Measurements from ENCODE around the gene WNT7B.
A peak's percentile ranks its signal among the peaks of the same experiment; 100 is the strongest.

WNT7B gene

DNA sequence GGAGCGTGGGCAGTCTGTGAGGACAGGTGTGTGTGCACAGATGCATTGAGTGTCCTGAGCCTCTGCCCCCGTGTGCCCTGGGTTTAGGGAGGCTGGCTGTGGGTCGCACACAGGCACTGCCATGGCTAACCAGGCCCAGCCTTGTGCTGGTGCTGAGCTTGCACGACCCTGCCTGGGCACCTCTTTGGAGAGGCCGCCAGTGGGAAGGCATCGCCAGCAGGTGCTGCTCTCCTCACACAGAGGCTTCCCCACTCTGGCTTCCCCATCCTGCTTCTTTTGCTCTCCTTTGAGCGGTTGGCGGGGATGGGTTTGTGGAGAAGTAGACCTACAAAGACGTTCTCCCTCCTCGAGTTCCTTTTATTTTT is 4.1 kb downstream of the WNT7B start:
- in situ Hi-C loops (cut with HindIII; ENCODE audit: low pct_ligation_motif_present, low sequenced_read_pairs): no loop called here
- no peak overlapping the region for H3K27ac ChIP-seq
- H3K27me3 ChIP-seq (replicated peaks): peaks cover 56% of the 10 kb centered on the region
- no peak for TF ChIP-seq CTCF (IDR thresholded peaks at IDR 0.05; ENCODE audit: low read depth, low read length, missing control alignments)
- H3K36me3 ChIP-seq (replicated peaks): no peaks in the 10 kb centered on the region
- H3K4me3 ChIP-seq (ENCODE audit: low read depth, low read length): no peak overlapping the region
- no peak for DNase-seq

DNA sequence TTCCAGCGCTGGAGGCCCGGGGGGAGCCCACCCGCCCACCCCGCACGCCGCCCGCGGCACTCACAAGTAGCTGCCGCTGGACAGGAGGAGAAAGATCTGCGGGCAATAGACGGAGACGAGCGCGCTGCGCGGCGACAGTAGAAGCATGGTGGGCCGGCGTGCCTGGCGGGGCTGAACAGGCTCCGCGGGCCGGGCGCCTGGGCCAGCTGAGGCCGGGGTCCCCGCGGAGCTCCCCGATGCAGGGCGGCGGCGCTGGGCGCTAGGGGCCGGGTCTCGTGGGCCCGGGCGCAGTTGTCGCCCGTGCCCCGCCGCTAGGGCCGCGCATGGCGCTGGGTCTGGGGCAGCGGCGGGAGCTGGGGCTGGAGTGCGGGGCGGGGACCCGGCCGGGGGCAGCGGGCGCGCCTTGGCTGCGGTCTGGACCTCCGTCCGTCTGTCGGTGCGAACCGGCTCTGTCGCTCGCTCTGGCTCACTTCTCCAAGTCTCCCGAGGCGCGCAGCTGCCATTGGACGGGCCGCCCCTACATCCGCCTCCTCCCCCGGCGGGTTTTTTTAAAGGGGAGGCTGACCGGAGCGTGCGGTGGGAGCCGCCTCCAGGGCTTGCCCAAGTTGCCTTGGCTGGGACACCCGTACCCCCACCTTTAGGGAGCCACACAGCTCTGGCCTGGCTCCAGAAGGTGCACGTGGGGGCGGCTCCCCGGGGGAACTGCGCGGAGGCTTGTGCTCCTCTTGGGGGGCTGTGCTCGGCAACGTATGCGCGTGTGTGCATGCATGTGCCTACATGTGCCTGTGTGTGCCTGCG is 4.7 kb downstream of the WNT7B start:
- no peak for DNase-seq
- TF ChIP-seq CTCF (IDR thresholded peaks at IDR 0.05; ENCODE audit: low read depth, low read length, missing control alignments): no peak
- peak overlapping the region; percentile 56 for H3K4me3 ChIP-seq (ENCODE audit: low read depth, low read length)
- peaks cover 52% of the 10 kb centered on the region for H3K27me3 ChIP-seq (replicated peaks)
- no peak overlapping the region for H3K27ac ChIP-seq
- H3K36me3 ChIP-seq (replicated peaks): no peaks in the 10 kb centered on the region
- in situ Hi-C loops (cut with HindIII; ENCODE audit: low pct_ligation_motif_present, low sequenced_read_pairs): no loop called here

GRCh38 chr22:45971408-45972028 is 5.4 kb downstream of the WNT7B start:
- Histone ChIP-seq H3K4me3 (ENCODE audit: low read depth, low read length) (peak overlapping the region; percentile 56), H3K27me3 (replicated peaks) (peaks cover 47% of the 10 kb centered on the region)
- in situ Hi-C loops (cut with HindIII; ENCODE audit: low pct_ligation_motif_present, low sequenced_read_pairs): no loop called here

GRCh38 chr22:45970705-45971407 is 6.1 kb downstream of the WNT7B start:
- H3K27ac ChIP-seq: no peak overlapping the region
- H3K4me3 ChIP-seq (ENCODE audit: low read depth, low read length): peak overlapping the region; percentile 56
- peak; percentile 8 for TF ChIP-seq CTCF (IDR thresholded peaks at IDR 0.05; ENCODE audit: low read depth, low read length, missing control alignments)
- in situ Hi-C loops (cut with HindIII; ENCODE audit: low pct_ligation_motif_present, low sequenced_read_pairs): no loop called here
- no peaks in the 10 kb centered on the region for H3K36me3 ChIP-seq (replicated peaks)
- peaks cover 43% of the 10 kb centered on the region for H3K27me3 ChIP-seq (replicated peaks)
- no peak for DNase-seq

More at GRCh38 chr22:45971408-45972028, 5.4 kb downstream of the WNT7B start:
- TF ChIP-seq CTCF (IDR thresholded peaks at IDR 0.05; ENCODE audit: low read depth, low read length, missing control alignments): no peak
- no peak overlapping the region for H3K27ac ChIP-seq
- H3K36me3 ChIP-seq (replicated peaks): no peaks in the 10 kb centered on the region
- no peak for DNase-seq

DNA sequence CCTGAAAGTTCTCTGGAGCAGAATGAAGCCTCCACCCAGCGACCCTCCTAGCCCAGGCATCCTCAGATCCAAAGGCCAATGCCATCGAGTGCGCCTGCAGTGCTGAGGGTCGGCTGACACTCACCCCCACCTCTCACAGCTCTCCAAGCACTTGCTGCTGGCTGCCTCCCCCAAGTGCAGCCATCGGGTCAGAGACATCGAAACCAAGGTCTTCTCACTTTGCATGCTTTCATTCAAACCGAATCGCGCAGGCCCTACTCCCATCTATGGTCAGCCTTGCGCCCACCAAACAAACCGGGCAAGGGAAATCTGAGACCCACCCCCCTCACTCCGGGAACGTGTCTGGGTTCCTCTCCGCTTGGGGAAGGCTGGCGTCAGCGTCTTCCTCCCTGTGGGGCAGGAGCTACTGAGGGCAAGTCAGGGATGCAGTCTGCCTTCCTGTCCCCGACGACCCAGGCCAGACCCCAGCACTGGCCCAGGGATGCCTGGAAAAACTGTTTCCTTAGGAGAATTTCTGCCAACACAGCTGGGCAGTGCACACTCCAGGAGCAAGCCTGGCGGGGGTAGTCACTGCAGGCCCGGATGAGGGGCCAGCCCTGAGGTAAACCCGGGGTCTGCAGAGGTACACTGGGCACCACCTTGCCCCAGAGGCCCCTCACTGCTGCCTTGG is 7.0 kb downstream of the WNT7B start:
- DNase-seq: no peak
- Histone ChIP-seq H3K27me3 (replicated peaks) (peaks cover 35% of the 10 kb centered on the region), H3K27ac (no peak overlapping the region), H3K36me3 (replicated peaks) (no peaks in the 10 kb centered on the region), H3K4me3 (ENCODE audit: low read depth, low read length) (peak overlapping the region; percentile 9)
- in situ Hi-C loops (cut with HindIII; ENCODE audit: low pct_ligation_motif_present, low sequenced_read_pairs): no loop called here
- TF ChIP-seq CTCF (IDR thresholded peaks at IDR 0.05; ENCODE audit: low read depth, low read length, missing control alignments): no peak

All from brain microvascular endothelial cell (primary cell).